Activated T-cell treated with anti-CD3 and anti-CD28 coated beads, Interleukin-2, amount 50 U/mL, for 72 hours (primary cell): ENCODE results near the gene BIRC5. TPM values are rescaled to one million over a fixed set of nuclear protein-coding genes. Genes with fewer than 3 reads are reported as not detected.
"Not testable (repeated sequence)": the region's sequence is repeated elsewhere in the genome, so short reads cannot be mapped to it uniquely, and the experiment has no call there.

ENCODE experiments used
- ATAC-seq, 2 donors: fragments of 150-1000 bp; cut with Tn5 transposase; replicated peaks in 1 of 2; 2 replicates each; pipeline ENCODE4 v1.10.0; 2021; ENCODE audit warnings: moderate library complexity in 2 of 2, mild to moderate bottlenecking in 1 of 2
- DNase-seq, 2 donors: peaks; one replicate each; pipeline ENCODE4 v3.0.0; 2021 to 2022; ENCODE audit warnings: mixed read lengths in 1 of 2
- H3K27ac Mint-ChIP-seq: one replicate; pipeline ENCODE4 v1.8.0; 2022; ENCODE audit warnings: mild to moderate bottlenecking, moderate library complexity, mixed read lengths
- H3K27me3 Mint-ChIP-seq: one replicate; pipeline ENCODE4 v1.8.0; 2022; ENCODE audit warnings: low read depth, mixed read lengths
- H3K36me3 Mint-ChIP-seq, 2 donors: one replicate each; pipeline ENCODE4 v1.8.0; 2022; ENCODE audit warnings: mixed read lengths in 2 of 2, mild to moderate bottlenecking in 1 of 2; ENCODE audit not compliant: insufficient read depth in 2 of 2
- H3K4me1 Mint-ChIP-seq: one replicate; pipeline ENCODE4 v1.8.0; 2022; ENCODE audit warnings: low read depth, mixed read lengths
- H3K4me3 Mint-ChIP-seq, 2 donors: one replicate each; pipeline ENCODE4 v1.8.0; 2022; ENCODE audit warnings: mild to moderate bottlenecking in 2 of 2, mixed read lengths in 2 of 2, moderate library complexity in 2 of 2
- H3K9me3 Mint-ChIP-seq, 2 donors: one replicate each; pipeline ENCODE4 v1.8.0; 2022; ENCODE audit warnings: mixed read lengths in 2 of 2
- total RNA-seq, 2 donors: library from RNA; stranded (reverse); gene quantifications; one replicate each; pipeline ENCODE4 v1.2.3, GENCODE V29; 2022

Gene BIRC5
- total RNA-seq, result 100 to 1,000 TPM in 1 of 2 donors, 10 to 100 TPM in 1; 78.9 to 104 TPM

GRCh38 chr17:78214016-78214705, at the start of gene BIRC5:
TSS of gene BIRC5 (plus strand) at chr17:78214253. CDS start at chr17:78214317, 64 bp downstream.
- peaks cover 11 to 19% of the 10 kb centered on the region in 2 donors for H3K36me3 Mint-ChIP-seq
- H3K27me3 Mint-ChIP-seq, result no peaks in the 10 kb centered on the region
- H3K9me3 Mint-ChIP-seq, result no peaks in the 10 kb centered on the region
- peaks cover 17% of the 10 kb centered on the region for H3K4me1 Mint-ChIP-seq
- peak within 1 kb of the TSS; percentile 76 for H3K27ac Mint-ChIP-seq
- peak within 1 kb of the TSS; percentile 95 for H3K4me3 Mint-ChIP-seq
- ATAC-seq (peak; percentile 100), DNase-seq (peak; percentile 94)

GRCh38 chr17:78164748-78165607, 49.1 kb upstream of the BIRC5 start:
- Mint-ChIP-seq H3K9me3 (no peaks in the 10 kb centered on the region), H3K27me3 (no peaks in the 10 kb centered on the region), H3K36me3 (no peaks in the 10 kb centered on the region), H3K4me1 (peaks cover 16% of the 10 kb centered on the region), H3K27ac (no peak overlapping the region), H3K4me3 (no peak overlapping the region)
- DNase-seq, result no peak
- ATAC-seq, result no peak

GRCh38 chr17:78166416-78166815, 47.6 kb upstream of the BIRC5 start:
- H3K9me3 Mint-ChIP-seq, result no peaks in the 10 kb centered on the region

GRCh38 chr17:78168242-78168902, 45.7 kb upstream of the BIRC5 start, which contains the start of gene SYNGR2:
TSS of gene SYNGR2 (plus strand) at chr17:78168581. CDS start at chr17:78168617, 36 bp downstream.
- ATAC-seq (peak; percentile 90 to 91), DNase-seq (peak; percentile 92 to 95)
- Mint-ChIP-seq H3K27ac (peak within 1 kb of the TSS; percentile 46), H3K4me1 (peaks cover 40% of the 10 kb centered on the region), H3K27me3 (no peaks in the 10 kb centered on the region), H3K36me3 (peaks cover under 1 to 2% of the 10 kb centered on the region in 2 donors), H3K4me3 (peak within 1 kb of the TSS; percentile 81 to 82), H3K9me3 (no peaks in the 10 kb centered on the region)

More at GRCh38 chr17:78166416-78166815, 47.6 kb upstream of the BIRC5 start:
- Mint-ChIP-seq H3K27ac (no peak overlapping the region), H3K36me3 (no peaks in the 10 kb centered on the region), H3K4me3 (no peak overlapping the region), H3K4me1 (peaks cover 20% of the 10 kb centered on the region), H3K27me3 (no peaks in the 10 kb centered on the region)
- ATAC-seq, result no peak
- no peak for DNase-seq

- Mint-ChIP-seq H3K4me3 (peak overlapping the region; percentile 78 to 79), H3K27me3 (no peaks in the 10 kb centered on the region), H3K9me3 (no peaks in the 10 kb centered on the region), H3K27ac (peak overlapping the region; percentile 46), H3K36me3 (peaks cover 5 to 10% of the 10 kb centered on the region in 2 donors), H3K4me1 (peaks cover 48% of the 10 kb centered on the region)
- ATAC-seq, result peak; percentile 31 to 34
- peak; percentile 42 to 54 for DNase-seq
Observed at GRCh38 chr17:78168903-78169793, 44.9 kb upstream of the BIRC5 start.

GRCh38 chr17:78170692-78171590, 43.1 kb upstream of the BIRC5 start:
- ATAC-seq, result no peak

GRCh38 chr17:78171591-78172248, 42.3 kb upstream of the BIRC5 start:
- not testable (repeated sequence) for H3K27me3 Mint-ChIP-seq, H3K9me3 Mint-ChIP-seq, DNase-seq, ATAC-seq
- Mint-ChIP-seq H3K36me3 (peaks cover 5 to 15% of the 10 kb centered on the region in 2 donors), H3K4me3 (peak overlapping the region; percentile 7 to 50), H3K27ac (peak overlapping the region; percentile 52), H3K4me1 (peaks cover 52% of the 10 kb centered on the region)

More at GRCh38 chr17:78170692-78171590, 43.1 kb upstream of the BIRC5 start:
- H3K27me3 Mint-ChIP-seq, result no peaks in the 10 kb centered on the region
- H3K27ac Mint-ChIP-seq, result peak overlapping the region; percentile 31
- peak overlapping the region; percentile 44 to 79 for H3K4me3 Mint-ChIP-seq
- no peaks in the 10 kb centered on the region for H3K9me3 Mint-ChIP-seq
- peaks cover 50% of the 10 kb centered on the region for H3K4me1 Mint-ChIP-seq
- H3K36me3 Mint-ChIP-seq, result peaks cover 5 to 15% of the 10 kb centered on the region in 2 donors
- DNase-seq, result no peak

GRCh38 chr17:78172249-78173051, 41.6 kb upstream of the BIRC5 start:
- Mint-ChIP-seq H3K27ac (peak overlapping the region; percentile 52), H3K4me1 (peaks cover 58% of the 10 kb centered on the region), H3K4me3 (peak overlapping the region; percentile 27 to 67), H3K9me3 (no peaks in the 10 kb centered on the region), H3K27me3 (no peaks in the 10 kb centered on the region), H3K36me3 (peaks cover 5 to 15% of the 10 kb centered on the region in 2 donors)
- DNase-seq (no peak), ATAC-seq (no peak)

- H3K36me3 Mint-ChIP-seq, result peaks cover 5 to 17% of the 10 kb centered on the region in 2 donors
- H3K27ac Mint-ChIP-seq, result peak overlapping the region; percentile 36
- peak overlapping the region; percentile 27 to 67 for H3K4me3 Mint-ChIP-seq
- H3K9me3 Mint-ChIP-seq, result no peaks in the 10 kb centered on the region
- H3K27me3 Mint-ChIP-seq, result no peaks in the 10 kb centered on the region
- peak; percentile 44 to 62 for ATAC-seq
- DNase-seq, result no peak
- peaks cover 58% of the 10 kb centered on the region for H3K4me1 Mint-ChIP-seq
Observed at GRCh38 chr17:78173097-78173715, 40.8 kb upstream of the BIRC5 start.

- Mint-ChIP-seq H3K4me3 (no peak overlapping the region), H3K36me3 (peaks cover 5 to 24% of the 10 kb centered on the region in 2 donors), H3K27ac (peak overlapping the region; percentile 36), H3K4me1 (peaks cover 63% of the 10 kb centered on the region), H3K27me3 (no peaks in the 10 kb centered on the region), H3K9me3 (no peaks in the 10 kb centered on the region)
- no peak for DNase-seq
- no peak for ATAC-seq
Observed at GRCh38 chr17:78174346-78174869, 39.6 kb upstream of the BIRC5 start.
